Measurements from ENCODE around the gene FN3K.
A peak's percentile ranks its signal among the peaks of the same experiment; 100 is the strongest.
"Not testable (repeated sequence)": the region's sequence is repeated elsewhere in the genome, so short reads cannot be mapped to it uniquely, and the experiment has no call there.

FN3K gene

DNA sequence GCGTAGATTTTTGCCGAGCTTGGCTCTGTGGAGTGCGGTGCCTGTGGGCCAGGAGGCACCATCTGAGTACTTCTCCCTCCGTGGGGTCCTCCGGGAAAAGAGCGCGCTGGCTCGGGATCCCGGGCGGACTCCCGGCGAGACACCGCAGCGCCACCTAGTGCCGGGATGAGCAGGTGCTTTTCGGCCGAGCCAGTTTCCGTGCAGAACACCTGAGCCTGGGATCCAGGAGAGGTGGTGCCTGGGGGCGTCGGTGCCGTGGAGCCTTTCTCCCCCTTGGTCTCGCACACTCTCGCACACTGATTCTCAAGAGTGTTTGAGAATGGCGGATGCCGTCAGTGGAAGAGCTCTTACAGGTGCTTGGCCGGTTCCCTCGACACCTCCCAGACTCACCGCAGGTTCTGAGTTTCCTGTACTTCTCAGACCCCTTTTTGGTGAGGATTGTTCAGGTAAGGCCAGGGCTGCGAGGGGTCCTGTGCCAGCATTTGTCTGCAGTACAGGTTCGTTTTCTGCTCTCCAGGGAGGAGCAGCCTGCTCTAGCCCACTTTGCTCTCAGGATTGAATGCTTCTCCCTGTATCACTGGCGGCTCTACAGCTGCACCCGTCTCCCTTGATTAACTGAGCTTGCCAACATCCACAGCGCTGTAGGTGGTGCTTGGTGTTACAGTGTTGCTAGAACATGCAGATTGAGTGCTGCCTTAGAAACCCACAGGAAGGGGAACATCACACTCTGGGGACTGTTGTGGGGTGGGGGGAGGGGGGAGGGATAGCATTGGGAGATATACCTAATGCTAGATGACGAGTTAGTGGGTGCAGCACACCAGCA is 39.8 kb downstream of the FN3K start:
- DNase-seq, result no peak

GRCh38 chr17:82776454-82776853 is 41.0 kb downstream of the FN3K start:
- DNase-seq, result no peak

- not testable (repeated sequence) for DNase-seq
These were observed 42.5 kb downstream of the FN3K start for GRCh38 chr17:82777778-82778375.

GRCh38 chr17:82779541-82779940 is 44.1 kb downstream of the FN3K start:
- DNase-seq, result no peak

- no peak for DNase-seq
These were observed 44.8 kb downstream of the FN3K start for GRCh38 chr17:82780195-82780594.

- no peak for DNase-seq
These were observed 45.8 kb downstream of the FN3K start for GRCh38 chr17:82780971-82781893.

DNA sequence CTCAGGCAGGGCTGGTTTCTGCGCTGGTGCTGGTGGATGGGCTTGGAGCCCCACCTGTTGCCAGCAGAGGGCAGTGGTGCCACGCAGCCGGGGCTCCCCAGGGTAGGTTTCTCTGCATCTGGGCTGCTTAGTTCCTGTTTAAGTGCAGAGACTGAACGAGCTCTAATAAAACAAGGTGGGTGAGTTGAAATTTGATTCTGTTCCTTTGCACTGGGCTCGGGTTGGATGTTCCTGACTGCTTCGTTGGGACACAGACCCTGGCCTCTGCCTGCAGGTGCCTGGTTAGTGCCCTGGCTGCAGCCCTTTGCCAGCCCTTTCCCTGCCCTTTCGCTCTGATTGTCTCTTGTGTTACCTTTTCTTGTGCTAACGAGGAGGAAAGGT is 46.5 kb downstream of the FN3K start:
- DNase-seq, result no peak

DNA sequence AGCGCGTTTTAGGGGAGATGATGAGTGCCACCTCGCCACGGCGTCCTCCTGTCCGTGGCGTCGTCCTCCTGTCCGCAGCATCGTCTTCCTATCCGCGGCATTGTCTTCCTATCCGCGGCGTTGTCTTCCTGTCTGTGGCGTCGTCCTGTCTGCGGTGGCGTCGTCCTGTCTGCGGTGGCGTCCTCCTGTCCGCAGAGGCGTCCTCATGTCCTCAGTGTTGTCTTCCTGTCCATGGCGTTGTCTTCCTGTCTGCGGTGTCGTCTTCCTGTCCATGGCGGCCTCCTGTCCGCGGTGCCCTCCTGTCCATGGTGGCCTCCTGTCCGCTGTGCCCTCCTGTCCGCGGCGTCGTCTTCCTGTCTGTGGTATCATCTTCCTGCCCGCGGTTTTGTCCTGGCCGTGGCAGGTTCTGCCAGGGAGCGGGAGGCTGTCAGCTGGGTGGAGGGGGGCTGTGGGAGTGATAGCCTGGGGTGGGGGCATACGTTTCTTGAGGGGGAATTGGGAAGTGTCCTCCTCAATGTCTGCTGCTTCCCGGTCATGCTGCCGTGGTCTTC is 47.3 kb downstream of the FN3K start:
- no peak for DNase-seq

DNA sequence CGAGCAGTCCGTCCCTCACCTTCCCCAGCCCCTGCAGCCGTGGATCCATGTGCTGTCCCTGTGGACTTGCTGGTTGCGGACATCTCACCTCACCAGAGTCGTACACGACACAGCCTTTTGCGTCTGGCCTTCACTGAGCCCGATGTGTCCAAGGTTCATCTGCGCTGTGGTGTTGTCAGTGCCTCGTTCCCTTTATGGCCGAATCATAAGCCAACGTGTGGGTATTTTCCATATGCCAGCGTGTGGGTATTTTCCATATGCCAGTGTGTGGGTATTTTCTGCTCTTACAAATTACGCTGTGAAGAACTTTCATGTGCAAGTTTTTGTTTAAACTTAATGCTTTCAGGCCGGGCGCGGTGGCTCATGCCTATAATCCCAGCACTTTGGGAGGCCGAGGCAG is 48.1 kb downstream of the FN3K start:
- DNase-seq, result no peak

DNA sequence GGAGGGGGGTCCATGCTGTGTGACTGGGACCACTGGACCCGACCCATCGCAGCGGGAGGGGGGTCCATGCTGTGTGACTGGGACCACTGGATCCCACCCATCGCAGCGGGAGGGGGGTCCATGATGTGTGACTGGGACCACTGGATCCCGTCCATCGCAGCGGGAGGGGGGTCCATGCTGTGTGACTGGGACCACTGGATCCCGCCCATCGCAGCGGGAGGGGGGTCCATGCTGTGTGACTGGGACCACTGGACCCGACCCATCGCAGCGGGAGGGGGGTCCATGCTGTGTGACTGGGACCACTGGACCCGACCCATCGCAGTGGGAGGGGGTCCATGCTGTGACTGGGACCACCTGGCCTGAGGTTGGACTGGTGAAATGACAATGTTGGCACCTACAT is 50.2 kb downstream of the FN3K start:
- DNase-seq, result not testable (repeated sequence)

- DNase-seq, result no peak
These were observed 51.0 kb downstream of the FN3K start for GRCh38 chr17:82786427-82786826.

DNA sequence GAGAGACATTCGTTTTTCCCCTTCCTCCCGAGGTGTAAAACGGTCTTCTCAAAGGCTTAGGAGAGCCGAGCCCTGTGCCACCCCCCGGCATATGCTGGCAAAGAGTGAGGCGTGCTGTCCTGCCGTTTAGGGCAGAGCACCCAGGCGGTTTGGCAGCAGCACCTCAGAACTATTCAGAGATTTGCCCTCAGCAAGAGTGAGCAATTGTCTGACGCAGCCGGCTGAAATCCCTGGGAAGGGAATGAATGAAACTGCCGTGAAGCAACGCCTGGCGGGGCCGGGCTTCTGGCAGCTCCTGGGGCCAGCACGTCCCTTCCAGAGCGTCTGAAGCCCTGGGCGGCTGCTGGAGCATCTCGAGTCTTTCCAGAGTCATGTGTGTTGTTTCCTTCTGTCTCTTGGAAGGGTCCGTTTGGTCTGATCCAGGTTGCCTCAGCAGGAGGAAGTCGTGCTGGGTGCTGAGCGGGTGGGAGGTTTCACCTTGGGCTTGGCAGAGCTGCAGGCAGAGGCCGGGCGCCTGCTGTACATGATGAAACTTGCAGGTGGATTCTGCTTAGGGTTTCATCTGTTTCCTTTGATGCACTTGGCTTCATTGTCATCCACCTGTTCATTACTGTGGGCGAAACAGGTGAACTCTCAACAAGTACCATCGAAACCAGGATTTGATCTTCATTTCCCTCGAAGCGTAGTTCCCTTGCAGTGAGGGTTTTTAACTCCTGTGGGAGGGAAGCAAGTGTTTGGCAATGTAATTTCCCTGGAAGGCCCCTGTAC is 51.9 kb downstream of the FN3K start:
- DNase-seq, result no peak

GRCh38 chr17:82788206-82789001 is 53.0 kb downstream of the FN3K start:
- no peak for DNase-seq

GRCh38 chr17:82789051-82789592 is 53.7 kb downstream of the FN3K start:
- no peak for DNase-seq

- DNase-seq, result no peak
These were observed 54.4 kb downstream of the FN3K start for GRCh38 chr17:82789806-82790205.

DNA sequence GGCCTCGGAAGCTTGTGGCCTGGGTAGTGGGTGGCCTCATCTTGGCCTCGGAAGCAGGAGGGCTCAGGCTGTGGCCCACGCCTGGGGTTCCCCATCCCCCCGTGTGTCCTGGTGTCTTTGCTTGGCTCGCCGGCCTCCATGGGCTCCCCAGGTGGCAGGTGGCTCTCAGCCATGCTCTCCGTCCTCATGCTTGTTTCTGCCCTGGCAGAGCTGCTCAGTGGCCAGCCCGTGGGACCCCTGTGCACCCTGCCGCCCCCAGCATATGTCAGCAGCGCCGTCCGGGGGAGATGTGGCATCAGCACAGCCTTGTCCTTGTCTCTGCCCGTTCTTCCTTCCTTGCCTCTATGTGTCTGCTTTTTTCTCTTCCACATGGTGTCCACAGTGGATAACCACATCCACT is 55.0 kb downstream of the FN3K start:
- no peak for DNase-seq

DNA sequence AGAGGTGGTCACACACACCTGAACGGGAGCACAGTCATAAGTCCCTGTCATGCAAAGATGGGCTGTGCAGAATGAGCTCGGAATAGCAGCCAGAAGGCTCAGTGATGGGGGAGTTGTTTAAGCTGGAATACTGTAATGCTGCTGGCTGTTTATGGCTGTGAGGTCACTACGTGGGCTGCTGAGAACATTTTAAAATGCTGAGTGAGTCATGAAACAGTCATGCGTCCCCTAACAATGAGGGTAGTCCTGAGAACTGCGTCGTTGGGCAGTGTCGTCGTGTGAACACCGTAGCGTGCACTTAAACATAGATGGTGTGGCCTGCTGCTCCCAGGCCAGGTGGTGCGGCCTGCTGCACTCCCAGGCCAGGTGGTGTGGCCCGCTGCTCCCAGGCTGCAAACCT is 56.1 kb downstream of the FN3K start:
- no peak for DNase-seq

DNA sequence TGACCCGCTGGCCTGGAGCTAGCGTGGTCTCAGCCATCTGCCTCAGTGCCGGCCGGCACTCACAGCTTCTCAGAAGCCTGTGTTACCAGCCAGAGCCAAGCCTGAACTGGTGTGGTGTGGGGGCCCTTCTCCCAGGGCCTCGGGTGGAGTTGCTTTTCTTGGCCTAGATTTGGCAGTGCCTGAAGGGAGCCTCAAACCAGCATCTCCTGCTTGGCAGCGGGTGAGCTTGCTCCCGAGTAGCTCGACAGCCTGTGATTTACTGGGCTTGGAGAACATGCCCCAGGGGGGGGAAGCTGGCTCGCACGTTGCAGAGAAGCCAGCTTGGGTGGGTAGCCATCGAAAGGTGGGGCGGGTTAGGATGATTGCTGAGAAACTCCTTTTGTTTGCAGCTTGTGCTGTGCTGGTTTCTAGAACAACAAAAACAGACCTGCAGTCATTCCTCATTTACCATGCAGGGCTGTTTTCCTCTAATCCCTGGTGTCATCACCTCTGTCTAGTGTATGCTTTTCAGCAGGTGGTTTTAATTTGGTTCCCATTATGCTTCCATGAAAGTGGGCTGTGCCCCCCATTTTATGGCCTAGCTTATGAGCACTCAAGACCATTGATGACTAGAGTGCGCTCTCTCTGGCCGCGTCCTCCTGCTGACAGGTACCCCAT is 58.7 kb downstream of the FN3K start:
- DNase-seq, result peak; percentile 10

GRCh38 chr17:82794781-82795482 is 59.5 kb downstream of the FN3K start:
- DNase-seq, result no peak

GRCh38 chr17:82795615-82796014 is 60.2 kb downstream of the FN3K start:
- DNase-seq, result no peak

Measured in NCI-H1417 treated with DMSO at 0.1 percent for 48 hours (cell line).